Measurements from ENCODE around the gene TRPM4. TPM values are rescaled to one million over a fixed set of nuclear protein-coding genes. Genes with fewer than 3 reads are reported as not detected.

TRPM4 gene
- polyA plus RNA-seq, 1 of the 3 experiments (the other 2 are of a cell fraction) = 20.6 TPM

DNA sequence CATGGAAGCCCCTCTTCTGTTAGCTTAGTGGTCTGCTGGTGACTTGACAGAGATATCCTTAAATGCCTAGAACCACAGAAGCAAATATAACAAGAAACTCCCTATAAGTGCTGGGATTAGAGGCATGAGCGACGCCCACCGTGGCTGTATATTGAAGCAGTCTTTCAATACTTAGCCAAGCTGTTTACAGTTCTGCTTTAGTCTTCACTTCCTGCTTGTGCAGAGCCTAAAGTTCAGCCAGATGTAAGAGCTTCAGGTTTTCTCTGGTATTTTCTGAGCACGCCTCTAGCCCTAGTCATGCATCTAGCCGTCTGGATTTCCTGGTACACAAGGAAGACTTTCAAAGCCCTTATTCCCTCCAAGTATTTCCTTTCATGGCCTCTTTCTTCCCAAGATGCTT, 28.5 kb downstream of the TRPM4 start (continued):
- TF ChIP-seq, protein P1, sequence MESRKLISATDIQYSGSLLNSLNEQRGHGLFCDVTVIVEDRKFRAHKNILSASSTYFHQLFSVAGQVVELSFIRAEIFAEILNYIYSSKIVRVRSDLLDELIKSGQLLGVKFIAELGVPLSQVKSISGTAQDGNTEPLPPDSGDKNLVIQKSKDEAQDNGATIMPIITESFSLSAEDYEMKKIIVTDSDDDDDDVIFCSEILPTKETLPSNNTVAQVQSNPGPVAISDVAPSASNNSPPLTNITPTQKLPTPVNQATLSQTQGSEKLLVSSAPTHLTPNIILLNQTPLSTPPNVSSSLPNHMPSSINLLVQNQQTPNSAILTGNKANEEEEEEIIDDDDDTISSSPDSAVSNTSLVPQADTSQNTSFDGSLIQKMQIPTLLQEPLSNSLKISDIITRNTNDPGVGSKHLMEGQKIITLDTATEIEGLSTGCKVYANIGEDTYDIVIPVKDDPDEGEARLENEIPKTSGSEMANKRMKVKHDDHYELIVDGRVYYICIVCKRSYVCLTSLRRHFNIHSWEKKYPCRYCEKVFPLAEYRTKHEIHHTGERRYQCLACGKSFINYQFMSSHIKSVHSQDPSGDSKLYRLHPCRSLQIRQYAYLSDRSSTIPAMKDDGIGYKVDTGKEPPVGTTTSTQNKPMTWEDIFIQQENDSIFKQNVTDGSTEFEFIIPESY (IDR thresholded peaks at IDR 0.05; ENCODE audit: borderline replicate concordance, low read depth) = no peak
- no peak for TF ChIP-seq TAF1 (IDR thresholded peaks at IDR 0.05; ENCODE audit: borderline replicate concordance, low read depth, low read length)
- no peak for TF ChIP-seq MXI1 (IDR thresholded peaks at IDR 0.05; ENCODE audit: low read depth, low read length)
- no peak for TF ChIP-seq FOXJ3 (CRISPR knock-in tag; IDR thresholded peaks at IDR 0.05)
- TF ChIP-seq SMC3 (IDR thresholded peaks at IDR 0.05; ENCODE audit: low read depth, low read length) = no peak

DNA sequence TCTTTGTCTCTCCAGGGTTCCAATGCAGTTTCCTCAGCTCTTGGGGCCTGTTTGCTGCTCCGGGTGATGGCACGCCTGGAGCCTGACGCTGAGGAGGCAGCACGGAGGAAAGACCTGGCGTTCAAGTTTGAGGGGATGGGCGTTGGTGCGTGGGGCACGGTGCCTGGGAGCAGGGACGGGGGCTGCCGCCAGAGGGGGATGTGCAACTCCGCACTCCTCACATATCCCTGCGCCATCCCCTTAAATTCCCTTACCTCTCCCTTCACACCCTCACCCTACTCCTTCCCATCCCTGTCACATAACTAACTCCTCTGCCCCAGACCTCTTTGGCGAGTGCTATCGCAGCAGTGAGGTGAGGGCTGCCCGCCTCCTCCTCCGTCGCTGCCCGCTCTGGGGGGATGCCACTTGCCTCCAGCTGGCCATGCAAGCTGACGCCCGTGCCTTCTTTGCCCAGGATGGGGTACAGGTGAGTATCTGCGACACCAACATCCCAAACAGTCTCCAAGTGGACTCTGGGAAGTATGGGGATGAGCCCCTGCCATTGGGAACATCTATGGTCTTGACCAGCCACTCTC, 31.1 kb downstream of the TRPM4 start:
- Histone ChIP-seq H3K27ac (ENCODE audit: low read depth in 2 of 2, low read length in 1 of 2) (no peak overlapping the region), H3K27me3 (ENCODE audit: insufficient read depth) (no peaks in the 10 kb centered on the region), H2AFZ (ENCODE audit: low read depth) (no peak overlapping the region), H3K9me3 (no peaks in the 10 kb centered on the region), H3K9me2 (no peaks in the 10 kb centered on the region), H3K4me1 (ENCODE audit: control insufficient read depth in 1 of 2, insufficient read depth in 2 of 2, low read depth in 1 of 2, low read length in 1 of 2) (no peaks in the 10 kb centered on the region), H3F3A (replicated peaks; ENCODE audit: insufficient read depth) (peaks cover 3% of the 10 kb centered on the region), H3K9ac (no peak overlapping the region), H3K4me3 (ENCODE audit: low read depth in 2 of 2, low read length in 1 of 2) (no peak overlapping the region), H3K79me2 (ENCODE audit: insufficient read depth) (no peaks in the 10 kb centered on the region), H3K4me2 (no peak overlapping the region), H3K36me3 (replicated peaks in 1 of 2; ENCODE audit: control insufficient read depth in 1 of 2, insufficient read depth in 2 of 2, low read length in 1 of 2) (peaks cover 20 to 63% of the 10 kb centered on the region in 2 experiments), H4K20me1 (ENCODE audit: insufficient read depth) (no peaks in the 10 kb centered on the region)
- ChIA-PET CTCF (interaction anchor here (0.9 to 2.4 kb wide), 4 partner anchors 10 to 189 kb away, joined by 3 to 11 read pairs (median 5); no protein-coding TSS in a partner anchor), POLR2A (no interaction called here)
- DNase-seq = no peak
- 94% methylated on average over 21 of the region's 21 CpGs for WGBS (ENCODE audit: low lambda C conversion rate)
- TF ChIP-seq JUND (IDR thresholded peaks at IDR 0.05) (no peak), SIN3A (IDR thresholded peaks at IDR 0.05; ENCODE audit: borderline replicate concordance, low read depth, low read length) (no peak), EZH2phosphoT487 (IDR thresholded peaks at IDR 0.05; ENCODE audit: borderline replicate concordance, low read depth) (no peak), RFX5 (IDR thresholded peaks at IDR 0.05; ENCODE audit: low read length) (no peak), ELF1 (IDR thresholded peaks at IDR 0.05) (no peak), RAD21 (IDR thresholded peaks at IDR 0.05; ENCODE audit: low read length) (no peak), RCOR1 (IDR thresholded peaks at IDR 0.05; ENCODE audit: low read length) (no peak), TAF1 (IDR thresholded peaks at IDR 0.05; ENCODE audit: borderline replicate concordance, low read depth, low read length) (no peak), YY1 (IDR thresholded peaks at IDR 0.05; ENCODE audit: low read depth) (no peak), FOXM1 (IDR thresholded peaks at IDR 0.05; ENCODE audit: low read depth) (no peak), FOSL2 (IDR thresholded peaks at IDR 0.05; ENCODE audit: borderline replicate concordance, low read depth) (no peak), EP300 (IDR thresholded peaks at IDR 0.05; ENCODE audit: borderline replicate concordance in 1 of 2, low read depth in 1 of 2, low read length in 1 of 2) (no peak)
- TF ChIP-seq, protein P2, sequence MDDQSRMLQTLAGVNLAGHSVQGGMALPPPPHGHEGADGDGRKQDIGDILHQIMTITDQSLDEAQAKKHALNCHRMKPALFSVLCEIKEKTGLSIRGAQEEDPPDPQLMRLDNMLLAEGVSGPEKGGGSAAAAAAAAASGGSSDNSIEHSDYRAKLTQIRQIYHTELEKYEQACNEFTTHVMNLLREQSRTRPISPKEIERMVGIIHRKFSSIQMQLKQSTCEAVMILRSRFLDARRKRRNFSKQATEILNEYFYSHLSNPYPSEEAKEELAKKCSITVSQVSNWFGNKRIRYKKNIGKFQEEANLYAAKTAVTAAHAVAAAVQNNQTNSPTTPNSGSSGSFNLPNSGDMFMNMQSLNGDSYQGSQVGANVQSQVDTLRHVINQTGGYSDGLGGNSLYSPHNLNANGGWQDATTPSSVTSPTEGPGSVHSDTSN (IDR thresholded peaks at IDR 0.05) = no peak
- TF ChIP-seq, protein P3, sequence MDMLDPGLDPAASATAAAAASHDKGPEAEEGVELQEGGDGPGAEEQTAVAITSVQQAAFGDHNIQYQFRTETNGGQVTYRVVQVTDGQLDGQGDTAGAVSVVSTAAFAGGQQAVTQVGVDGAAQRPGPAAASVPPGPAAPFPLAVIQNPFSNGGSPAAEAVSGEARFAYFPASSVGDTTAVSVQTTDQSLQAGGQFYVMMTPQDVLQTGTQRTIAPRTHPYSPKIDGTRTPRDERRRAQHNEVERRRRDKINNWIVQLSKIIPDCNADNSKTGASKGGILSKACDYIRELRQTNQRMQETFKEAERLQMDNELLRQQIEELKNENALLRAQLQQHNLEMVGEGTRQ (IDR thresholded peaks at IDR 0.05; ENCODE audit: borderline replicate concordance, low read depth, low read length) = no peak
- TF ChIP-seq, protein P1 (IDR thresholded peaks at IDR 0.05; ENCODE audit: borderline replicate concordance, low read depth) = no peak
- TF ChIP-seq, protein P4, sequence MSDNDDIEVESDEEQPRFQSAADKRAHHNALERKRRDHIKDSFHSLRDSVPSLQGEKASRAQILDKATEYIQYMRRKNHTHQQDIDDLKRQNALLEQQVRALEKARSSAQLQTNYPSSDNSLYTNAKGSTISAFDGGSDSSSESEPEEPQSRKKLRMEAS (IDR thresholded peaks at IDR 0.05; ENCODE audit: low read depth) = no peak
- TF ChIP-seq, protein P5, sequence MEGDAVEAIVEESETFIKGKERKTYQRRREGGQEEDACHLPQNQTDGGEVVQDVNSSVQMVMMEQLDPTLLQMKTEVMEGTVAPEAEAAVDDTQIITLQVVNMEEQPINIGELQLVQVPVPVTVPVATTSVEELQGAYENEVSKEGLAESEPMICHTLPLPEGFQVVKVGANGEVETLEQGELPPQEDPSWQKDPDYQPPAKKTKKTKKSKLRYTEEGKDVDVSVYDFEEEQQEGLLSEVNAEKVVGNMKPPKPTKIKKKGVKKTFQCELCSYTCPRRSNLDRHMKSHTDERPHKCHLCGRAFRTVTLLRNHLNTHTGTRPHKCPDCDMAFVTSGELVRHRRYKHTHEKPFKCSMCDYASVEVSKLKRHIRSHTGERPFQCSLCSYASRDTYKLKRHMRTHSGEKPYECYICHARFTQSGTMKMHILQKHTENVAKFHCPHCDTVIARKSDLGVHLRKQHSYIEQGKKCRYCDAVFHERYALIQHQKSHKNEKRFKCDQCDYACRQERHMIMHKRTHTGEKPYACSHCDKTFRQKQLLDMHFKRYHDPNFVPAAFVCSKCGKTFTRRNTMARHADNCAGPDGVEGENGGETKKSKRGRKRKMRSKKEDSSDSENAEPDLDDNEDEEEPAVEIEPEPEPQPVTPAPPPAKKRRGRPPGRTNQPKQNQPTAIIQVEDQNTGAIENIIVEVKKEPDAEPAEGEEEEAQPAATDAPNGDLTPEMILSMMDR (IDR thresholded peaks at IDR 0.05) = no peak
- TF ChIP-seq, protein P6, sequence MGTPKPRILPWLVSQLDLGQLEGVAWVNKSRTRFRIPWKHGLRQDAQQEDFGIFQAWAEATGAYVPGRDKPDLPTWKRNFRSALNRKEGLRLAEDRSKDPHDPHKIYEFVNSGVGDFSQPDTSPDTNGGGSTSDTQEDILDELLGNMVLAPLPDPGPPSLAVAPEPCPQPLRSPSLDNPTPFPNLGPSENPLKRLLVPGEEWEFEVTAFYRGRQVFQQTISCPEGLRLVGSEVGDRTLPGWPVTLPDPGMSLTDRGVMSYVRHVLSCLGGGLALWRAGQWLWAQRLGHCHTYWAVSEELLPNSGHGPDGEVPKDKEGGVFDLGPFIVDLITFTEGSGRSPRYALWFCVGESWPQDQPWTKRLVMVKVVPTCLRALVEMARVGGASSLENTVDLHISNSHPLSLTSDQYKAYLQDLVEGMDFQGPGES (IDR thresholded peaks at IDR 0.05; ENCODE audit: low read depth, low read length) = no peak

All from SK-N-SH (cell line).